Heart left ventricle (tissue), 16 donors: ENCODE measurements around the gene SHC1. TPM values are rescaled to one million over a fixed set of nuclear protein-coding genes. Genes with fewer than 3 reads are reported as not detected.

ENCODE experiments used
- ATAC-seq, 4 donors: fragments of 200-7000 bp; cut with Tn5 transposase; one replicate each; pipeline ENCODE4 v1.9.1; 2020 to 2022; ENCODE audit warnings: moderate library complexity in 4 of 4, mild to moderate bottlenecking in 3 of 4, moderate number of reproducible peaks in 1 of 4
- DNase-seq, 5 donors: peaks; one replicate each; pipeline ENCODE4 v3.0.0-alpha.2; 2020
- H3K27ac ChIP-seq, 12 donors: fragments of 200-600 bp; sonication (generic) in 4 of 12; one replicate each; pipeline versions ENCODE4 v1.5.0 to v1.8.0; 2016 to 2022; ENCODE audit warnings: mild to moderate bottlenecking in 2 of 12
- H3K27me3 ChIP-seq, 9 donors: fragments of 200-600 bp; sonication (generic) in 2 of 9; one replicate each; pipeline versions ENCODE4 v1.5.1 to v1.8.0; 2016 to 2022; ENCODE audit warnings: mild to moderate bottlenecking in 3 of 9
- H3K36me3 ChIP-seq, 9 donors: fragments of 200-600 bp; sonication (generic) in 2 of 9; one replicate each; pipeline versions ENCODE4 v1.5.0 to v1.8.0; 2018 to 2022; ENCODE audit warnings: mild to moderate bottlenecking in 2 of 9
- H3K4me1 ChIP-seq, 12 donors: fragments of 200-600 bp; sonication (generic) in 4 of 12; one replicate each; pipeline versions ENCODE4 v1.5.0 to v1.8.0; 2016 to 2022; ENCODE audit warnings: mild to moderate bottlenecking in 3 of 12
- H3K4me3 ChIP-seq, 12 donors: fragments of 200-600 bp; sonication (generic) in 4 of 12; one replicate each; pipeline versions ENCODE4 v1.5.0 to v1.8.0; 2017 to 2022; ENCODE audit warnings: mild to moderate bottlenecking in 9 of 12, moderate library complexity in 4 of 12
- H3K9me3 ChIP-seq, 12 donors: fragments of 200-600 bp; sonication (generic) in 4 of 12; one replicate each; pipeline versions ENCODE4 v1.5.0 to v1.8.0; 2016 to 2022; ENCODE audit warnings: mild to moderate bottlenecking in 1 of 12
- CTCF ChIP-seq, 12 donors: fragments of 200-600 bp; sonication (generic) in 4 of 12; IDR thresholded peaks; one replicate each; pipeline versions ENCODE4 v1.5.0 to v1.8.0; 2018 to 2022; ENCODE audit warnings: antibody characterized with exemption in 12 of 12, mild to moderate bottlenecking in 5 of 12
- POLR2A ChIP-seq, 2 donors: fragments of 450-650 bp; IDR thresholded peaks; one replicate each; pipeline ENCODE4 v1.6.1; 2017; ENCODE audit warnings: antibody characterized with exemption in 2 of 2, mild to moderate bottlenecking in 2 of 2, moderate library complexity in 2 of 2
- WGBS, 4 donors: extraction: QIAGEN DNeasy Blood & Tissue Kit in 2 of 4; methylation state at CpG; one replicate each; pipeline versions ENCODE4 v1.1.5 to v1.1.7; 2013 to 2018; 5-methylcytosine and 5-hydroxymethylcytosine counted together
- intact Hi-C, 10 donors: fragments of 100-400 bp; cut with DNase I; formaldehyde crosslinking; loops; one replicate each; pipeline versions ENCODE4 v1.11.1 to v1.14.2; 2022
- polyA plus RNA-seq, 2 donors: library from polyadenylated mRNA; stranded (reverse); fragments of 200-250 nt; gene quantifications; one replicate each; pipeline ENCODE4 v1.2.3, GENCODE V29; 2013
- total RNA-seq, 9 donors: library from RNA; depleted of rRNA in 2 of 9; stranded (reverse); fragments of >200 nt in 2 of 9; fragmentation: NEBNext Ultra II Directional in 3 of 9; extraction: Animal tissue kit (Norgen Biotek cat#: 25700) in 3 of 9; gene quantifications; one replicate each; pipeline versions ENCODE4 v1.1.0 to v1.2.4, GENCODE V29; 2016 to 2023
- donor health status: ischemic (EF 13 %, LVEDD 7.1; RV severe dilation, severe dysfunction).
- donor health status: healthy with polysubstance abuse.
- donor health status: DM: no; HTN: yes; CAD: no.
- donor health status: DM: no; HTN: no; CAD: no.
- donor health status: ischemic (EF 25% LVEDD 6.9; RV normal size, moderate dysfunction).
- donor health status: ischemic (EF 25% LVEDD 5.7; RV mildly dilated, moderate dysfunction).
- donor health status: healthy.
- donor health status: DM: yes; HTN: yes; CAD: no.
- donor health status: ischemic (EF 35%, LVEDD 5.7; RV mildly dilated, moderate dysfunction).
- donor health status: nonischemic (EF 11% LVEDD 7.7; RV severe dilation, severe dysfunction).
- donor health status: DM: yes; HTN: yes; CAD: no.
- donor health status: PGD.
- donor health status: ischemic (EF 29% LVEDD 5.4; RV normal size, mild dysfunction).
- donor health status: nonischemic (EF 23%, LVEDD 6.1; RV moderate dilation, normal function).

Gene SHC1
- total and polyA plus RNA-seq, 11 donors = 23.6 to 115 (median 62.4) TPM

- ATAC-seq = peak; percentile 18 to 68 (median 62)
- peak; percentile 89 to 93 (median 91) for DNase-seq
- Histone ChIP-seq H3K27ac (peak overlapping the region; percentile 77 to 98 (median 95)), H3K4me3 (peak overlapping the region; percentile 70 to 96 (median 84)), H3K4me1 (peaks cover under 1 to 58% (median 34%) of the 10 kb centered on the region in 12 donors), H3K36me3 (no peaks in the 10 kb centered on the region), H3K27me3 (no peaks in the 10 kb centered on the region), H3K9me3 (no peaks in the 10 kb centered on the region)
- WGBS, 4 donors = 0 to 1% (median 0%) methylated on average over 9 to 43 of the region's 43 CpGs
- intact Hi-C loops = loop anchor here in 6 of 10 donors (2.0 to 5.0 kb wide), 6 partner anchors 18 to 51 kb away; partner anchors contain the start of genes ADAM15 (in 4 of the 6), CKS1B (in 1 of the 6), FLAD1 (in 1 of the 6) and PYGO2 (in 1 of the 6)
- TF ChIP-seq POLR2A (IDR thresholded peaks at IDR 0.05) = peak; percentile 24 to 78
- TF ChIP-seq CTCF (IDR thresholded peaks at IDR 0.05) = peak in 3 of 12 donors; percentile 3 to 14 (median 8)
Measured at GRCh38 chr1:155000726-155001424, 30.3 kb upstream of the SHC1 start.

- ATAC-seq = no peak
- no peaks in the 10 kb centered on the region for H3K9me3 ChIP-seq
- intact Hi-C loops = loop anchor here in 6 of 10 donors (2.0 to 5.0 kb wide), 6 partner anchors 18 to 52 kb away; partner anchors contain the start of genes ADAM15 (in 4 of the 6), CKS1B (in 1 of the 6), FLAD1 (in 1 of the 6) and PYGO2 (in 1 of the 6)
- peak overlapping the region; percentile 77 to 98 (median 95) for H3K27ac ChIP-seq
- TF ChIP-seq POLR2A (IDR thresholded peaks at IDR 0.05) = no peak
- no peak for TF ChIP-seq CTCF (IDR thresholded peaks at IDR 0.05)
- H3K27me3 ChIP-seq = no peaks in the 10 kb centered on the region
- peak in 1 of 5 donors; percentile 66 for DNase-seq
- H3K4me1 ChIP-seq = peaks cover 0 to 58% (median 29%) of the 10 kb centered on the region in 12 donors
- 0 to 2% (median 1%) methylated on average over 11 to 13 of the region's 13 CpGs for WGBS, 4 donors
- H3K36me3 ChIP-seq = no peaks in the 10 kb centered on the region
- H3K4me3 ChIP-seq = peak overlapping the region; percentile 5 to 96 (median 82)
Measured at GRCh38 chr1:155000411-155000725, 29.8 kb upstream of the SHC1 start.

GRCh38 chr1:154999571-155000410 is 29.2 kb upstream of the SHC1 start:
- WGBS, 4 donors = 1 to 2% (median 1%) methylated on average over 35 to 50 of the region's 50 CpGs
- Histone ChIP-seq H3K27me3 (no peaks in the 10 kb centered on the region), H3K36me3 (no peaks in the 10 kb centered on the region), H3K4me1 (peaks cover 0 to 53% (median 24%) of the 10 kb centered on the region in 12 donors), H3K4me3 (peak overlapping the region; percentile 5 to 96 (median 82)), H3K27ac (peak overlapping the region; percentile 77 to 98 (median 95)), H3K9me3 (no peaks in the 10 kb centered on the region)
- TF ChIP-seq CTCF (IDR thresholded peaks at IDR 0.05) (no peak), POLR2A (IDR thresholded peaks at IDR 0.05) (no peak)
- peak in 3 of 5 donors; percentile 30 to 39 (median 35) for DNase-seq
- no peak for ATAC-seq
- intact Hi-C loops = loop anchor here in 9 of 10 donors (1.0 to 5.0 kb wide), 8 partner anchors 15 to 53 kb away; partner anchors contain the start of genes PYGO2 (in 8 of the 9), ADAM15 (in 4 of the 9), CKS1B (in 1 of the 9) and FLAD1 (in 1 of the 9)
